ENCODE results near the gene KPTN.

Gene KPTN

GRCh38 chr19:47464675-47465419 is 19.2 kb downstream of the KPTN start:
- DNase-seq: no peak

- DNase-seq: no peak
Measured at GRCh38 chr19:47461876-47462275, 22.1 kb downstream of the KPTN start.

GRCh38 chr19:47459477-47459876 is 24.5 kb downstream of the KPTN start:
- DNase-seq: no peak

GRCh38 chr19:47458672-47459071 is 25.3 kb downstream of the KPTN start:
- DNase-seq: no peak

- no peak for DNase-seq
Measured at GRCh38 chr19:47456721-47457474, 27.1 kb downstream of the KPTN start.

GRCh38 chr19:47450478-47450877 is 33.5 kb downstream of the KPTN start:
- DNase-seq: no peak

- no peak for DNase-seq
Measured at GRCh38 chr19:47448360-47448727, 35.7 kb downstream of the KPTN start.

- DNase-seq: peak; percentile 45
Measured at GRCh38 chr19:47447470-47448359, 36.3 kb downstream of the KPTN start.

GRCh38 chr19:47446534-47447469 is 37.2 kb downstream of the KPTN start:
- DNase-seq: no peak

GRCh38 chr19:47445937-47446402 is 38.0 kb downstream of the KPTN start:
- no peak for DNase-seq

- DNase-seq: no peak
Measured at GRCh38 chr19:47445527-47445926, 38.5 kb downstream of the KPTN start.

- no peak for DNase-seq
Measured at GRCh38 chr19:47444388-47444821, 39.6 kb downstream of the KPTN start.

- no peak for DNase-seq
Measured at GRCh38 chr19:47443331-47443730, 40.7 kb downstream of the KPTN start.

GRCh38 chr19:47438793-47439220 is 45.2 kb downstream of the KPTN start:
- DNase-seq: no peak

- no peak for DNase-seq
Measured at GRCh38 chr19:47437500-47437899, 46.5 kb downstream of the KPTN start.

GRCh38 chr19:47436712-47437401 is 47.2 kb downstream of the KPTN start:
- peak; percentile 48 for DNase-seq

GRCh38 chr19:47435883-47436417 is 48.1 kb downstream of the KPTN start:
- DNase-seq: no peak

- no peak for DNase-seq
Measured at GRCh38 chr19:47435196-47435595, 48.8 kb downstream of the KPTN start.

- no peak for DNase-seq
Measured at GRCh38 chr19:47434088-47434487, 49.9 kb downstream of the KPTN start.

- peak; percentile 35 for DNase-seq
Measured at GRCh38 chr19:47433121-47433520, 50.9 kb downstream of the KPTN start.

GRCh38 chr19:47432499-47432898 is 51.5 kb downstream of the KPTN start:
- DNase-seq: no peak
